ENCODE measurements around the gene NAGS. TPM values are rescaled to one million over a fixed set of nuclear protein-coding genes. Genes with fewer than 3 reads are reported as not detected.

NAGS gene
- total RNA-seq, 4 donors from 2014 or later: 0.73 to 1.9 (median 0.99) TPM

- H3K9me3 ChIP-seq: no peaks in the 10 kb centered on the region
- no peaks in the 10 kb centered on the region for H3K4me1 ChIP-seq
- TF ChIP-seq POLR2A (IDR thresholded peaks at IDR 0.05) (no peak), CTCF (IDR thresholded peaks at IDR 0.05) (no peak), POLR2AphosphoS5 (IDR thresholded peaks at IDR 0.05) (no peak), EP300 (IDR thresholded peaks at IDR 0.05) (no peak)
- 59% methylated on average over 3 of the region's 3 CpGs for WGBS
- no peak for DNase-seq (ENCODE audit: low spot score in 2 of 2)
- no peaks in the 10 kb centered on the region for H3K27me3 ChIP-seq
- H3K27ac ChIP-seq: no peak overlapping the region
- peaks cover 58% of the 10 kb centered on the region for H3K36me3 ChIP-seq
- no peak overlapping the region for H3K4me3 ChIP-seq
These were observed 48.9 kb downstream of the NAGS start for GRCh38 chr17:44053125-44053872.

Other genes with a start within 250 kb of the NAGS start
- not detected for gene SOST, start 245.8 kb upstream of the NAGS start, total RNA-seq
- 10 to 100 TPM; 34.8 to 48.5 (median 42.7) TPM for gene DUSP3, start 225.6 kb upstream of the NAGS start, total RNA-seq
- under 1 TPM in 3 of 4 donors, not detected in 1; 0.10 to 0.48 (median 0.13) TPM for gene CFAP97D1, start 224.2 kb upstream of the NAGS start, total RNA-seq
- 1 to 10 TPM; 5.4 to 8.0 (median 5.9) TPM for gene MPP3, start 171.5 kb upstream of the NAGS start, total RNA-seq
- 10 to 100 TPM in 2 of 4 donors, 1 to 10 TPM in 2; 6.8 to 21.4 (median 9.5) TPM for gene CD300LG, start 157.4 kb upstream of the NAGS start, total RNA-seq
- gene MPP2, start 97.1 kb upstream of the NAGS start, total RNA-seq: 1 to 10 TPM; 2.3 to 2.7 (median 2.5) TPM
- gene PPY, start 62.1 kb upstream of the NAGS start, total RNA-seq: not detected
- gene PYY, start 50.7 kb upstream of the NAGS start, total RNA-seq: not detected
- 10 to 100 TPM; 20.7 to 48.5 (median 43.6) TPM for gene TMEM101, start 10.3 kb downstream of the NAGS start, total RNA-seq
- 10 to 100 TPM; 27.8 to 44.6 (median 33.3) TPM for gene LSM12, start 62.0 kb downstream of the NAGS start, total RNA-seq
- gene G6PC3, start 66.1 kb downstream of the NAGS start, total RNA-seq: 10 to 100 TPM; 12.7 to 20.4 (median 15.4) TPM
- 100 to 1,000 TPM; 135 to 197 (median 168) TPM for gene HDAC5, start 119.0 kb downstream of the NAGS start, total RNA-seq
- 1 to 10 TPM; 1.6 to 3.7 (median 2.4) TPM for gene HROB, start 137.3 kb downstream of the NAGS start, total RNA-seq
- not detected for gene ASB16, start 166.1 kb downstream of the NAGS start, total RNA-seq
- gene TMUB2, start 182.3 kb downstream of the NAGS start, total RNA-seq: 10 to 100 TPM; 31.5 to 48.8 (median 36.1) TPM
- 10 to 100 TPM; 44.1 to 75.0 (median 67.3) TPM for gene ATXN7L3, start 195.3 kb downstream of the NAGS start, total RNA-seq
- 100 to 1,000 TPM in 1 of 4 donors, 10 to 100 TPM in 3; 54.8 to 102 (median 71.8) TPM for gene UBTF, start 215.1 kb downstream of the NAGS start, total RNA-seq